HG02973 (cell line): ENCODE measurements around the gene FAM174B.

Experiments
- ATAC-seq: cut with Tn5 transposase; IDR thresholded peaks from one replicate; pipeline ENCODE4 v1.9.1; 2021; ENCODE audit warnings: moderate library complexity; ENCODE audit not compliant: unreplicated experiment

FAM174B gene

GRCh38 chr15:92665100-92665555 lies 9.6 kb upstream of the FAM174B start:
- no peak for ATAC-seq

- ATAC-seq = no peak
Observed at GRCh38 chr15:92664178-92664900, 8.8 kb upstream of the FAM174B start.

DNA sequence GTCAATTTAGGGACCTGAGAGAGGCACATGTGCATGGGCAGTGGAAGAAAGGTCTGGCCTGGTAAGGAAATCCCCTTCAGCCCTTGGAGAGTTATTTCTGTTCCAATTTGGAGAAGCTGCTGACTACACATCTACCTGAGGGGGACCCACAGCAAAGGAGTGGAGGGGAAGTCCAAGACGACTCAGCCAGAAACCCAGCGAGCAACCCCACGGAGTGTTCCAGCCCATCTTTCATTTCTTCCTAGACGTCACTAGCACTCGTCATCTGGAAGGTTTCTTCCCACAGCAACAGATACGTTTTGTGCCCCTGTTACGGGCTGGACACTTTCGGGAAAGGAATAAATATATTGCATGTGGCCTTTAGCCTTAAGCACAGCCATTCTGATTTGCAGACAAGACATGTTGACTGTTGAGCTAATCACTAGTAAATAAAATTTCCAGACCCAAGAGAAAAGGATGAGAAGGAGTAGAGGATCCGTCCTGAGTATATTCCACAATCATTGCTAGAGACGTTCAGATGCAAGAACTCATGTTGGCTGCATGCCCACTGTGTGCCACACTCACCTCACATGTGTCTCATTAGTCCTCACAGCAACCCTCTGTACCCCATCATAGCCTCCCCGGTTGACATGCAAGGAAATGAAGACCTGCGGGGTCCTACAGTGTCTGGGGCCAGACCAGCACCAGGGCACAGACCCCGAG lies 7.8 kb upstream of the FAM174B start:
- peak; percentile 75 for ATAC-seq

DNA sequence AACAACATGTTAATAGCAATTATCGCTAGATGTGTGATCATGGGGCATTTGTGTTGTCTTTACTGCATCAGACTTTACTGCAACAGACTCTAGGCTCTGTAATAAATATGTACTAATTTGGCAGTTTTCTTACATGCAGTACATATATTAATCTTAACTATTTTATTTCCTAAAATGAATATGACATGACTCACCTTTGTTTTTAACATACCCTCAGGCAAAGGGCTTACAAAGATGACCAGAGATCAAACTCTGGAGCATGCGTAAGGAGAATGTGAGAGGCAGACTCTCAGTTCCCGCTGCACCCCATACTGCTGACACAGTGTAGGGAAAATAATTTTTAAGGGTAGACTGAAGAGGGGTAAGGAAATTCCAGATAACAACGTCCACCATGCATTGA lies 7.2 kb upstream of the FAM174B start:
- peak; percentile 28 for ATAC-seq

- no peak for ATAC-seq
Observed at GRCh38 chr15:92661956-92662355, 6.4 kb upstream of the FAM174B start.

- no peak for ATAC-seq
Observed at GRCh38 chr15:92661069-92661468, 5.5 kb upstream of the FAM174B start.

- no peak for ATAC-seq
Observed at GRCh38 chr15:92657486-92657885, 1.9 kb upstream of the FAM174B start.

- no peak for ATAC-seq
Observed at GRCh38 chr15:92656089-92656488, 514 bp upstream of the FAM174B start.

GRCh38 chr15:92654662-92655061 lies 913 bp downstream of the FAM174B start:
- ATAC-seq = no peak

DNA sequence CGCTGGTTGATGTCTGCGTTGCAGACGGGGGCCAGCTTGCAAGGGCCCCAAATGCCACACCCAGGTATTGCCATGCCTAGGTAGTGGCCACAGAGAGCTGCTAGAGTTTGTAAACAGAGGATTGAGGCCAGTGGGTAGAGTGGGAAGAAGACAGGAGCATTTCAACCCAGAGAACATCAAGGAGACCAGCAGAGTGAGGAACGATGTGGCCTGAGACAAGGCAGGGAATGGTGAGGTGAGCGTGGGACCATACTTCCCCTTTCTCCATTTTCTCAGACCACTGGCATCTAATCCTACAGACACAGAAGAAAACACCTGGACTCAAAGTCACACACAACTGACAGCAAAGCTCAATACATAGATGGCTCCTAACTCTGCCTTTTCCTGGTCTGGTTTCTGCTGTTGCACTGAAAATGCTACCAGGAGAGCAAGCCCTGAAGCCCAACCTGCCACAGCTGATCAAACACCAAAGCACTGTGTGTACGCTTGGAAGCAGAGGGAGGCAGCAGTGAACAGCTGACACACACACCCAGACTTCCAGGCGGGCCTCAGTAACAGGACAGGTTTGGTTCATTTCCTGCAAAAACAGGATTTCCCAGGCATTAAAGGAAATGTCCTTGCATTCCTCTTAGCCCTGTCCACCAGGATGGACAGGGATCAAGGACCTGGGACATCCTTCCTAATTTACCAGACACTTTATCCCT lies 1.6 kb downstream of the FAM174B start:
- ATAC-seq = no peak

DNA sequence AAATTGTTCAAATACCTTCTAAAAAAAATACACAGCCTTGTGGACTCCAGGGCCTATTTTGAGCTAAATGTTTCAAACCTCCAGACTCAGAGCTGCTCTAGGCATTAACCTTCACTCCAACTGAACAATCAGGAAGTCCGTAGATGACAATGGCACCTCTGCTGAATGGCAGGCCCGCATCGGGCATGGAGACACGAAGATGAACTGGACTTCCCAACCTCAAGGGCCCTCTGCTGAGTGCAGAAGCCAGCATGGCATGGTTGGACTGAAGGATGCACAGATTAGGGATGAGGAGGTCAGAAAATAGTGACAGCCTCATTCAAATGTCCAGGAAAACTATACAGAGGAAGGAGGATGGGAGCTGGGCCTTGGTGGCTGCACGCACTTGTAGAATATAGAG lies 2.2 kb downstream of the FAM174B start:
- ATAC-seq = no peak

DNA sequence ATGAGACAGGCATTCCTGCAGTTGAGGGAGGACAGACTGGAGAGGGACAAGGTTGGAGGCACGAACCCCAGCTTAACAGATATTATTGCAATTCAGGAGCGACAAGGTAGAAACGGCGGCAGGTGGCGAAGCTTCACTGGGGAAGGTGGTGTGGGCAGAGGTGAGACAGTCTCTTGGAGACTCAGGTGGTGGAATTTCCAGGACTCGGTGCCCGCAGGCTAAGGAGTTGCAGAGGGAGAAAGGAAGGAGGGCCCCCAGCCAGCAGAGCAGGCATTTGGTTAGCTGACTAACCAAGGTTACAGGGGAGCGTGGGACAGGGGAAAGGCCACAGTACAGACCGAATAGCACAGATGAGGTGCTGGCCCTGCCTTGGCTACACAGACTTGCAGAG lies 3.0 kb downstream of the FAM174B start:
- no peak for ATAC-seq

DNA sequence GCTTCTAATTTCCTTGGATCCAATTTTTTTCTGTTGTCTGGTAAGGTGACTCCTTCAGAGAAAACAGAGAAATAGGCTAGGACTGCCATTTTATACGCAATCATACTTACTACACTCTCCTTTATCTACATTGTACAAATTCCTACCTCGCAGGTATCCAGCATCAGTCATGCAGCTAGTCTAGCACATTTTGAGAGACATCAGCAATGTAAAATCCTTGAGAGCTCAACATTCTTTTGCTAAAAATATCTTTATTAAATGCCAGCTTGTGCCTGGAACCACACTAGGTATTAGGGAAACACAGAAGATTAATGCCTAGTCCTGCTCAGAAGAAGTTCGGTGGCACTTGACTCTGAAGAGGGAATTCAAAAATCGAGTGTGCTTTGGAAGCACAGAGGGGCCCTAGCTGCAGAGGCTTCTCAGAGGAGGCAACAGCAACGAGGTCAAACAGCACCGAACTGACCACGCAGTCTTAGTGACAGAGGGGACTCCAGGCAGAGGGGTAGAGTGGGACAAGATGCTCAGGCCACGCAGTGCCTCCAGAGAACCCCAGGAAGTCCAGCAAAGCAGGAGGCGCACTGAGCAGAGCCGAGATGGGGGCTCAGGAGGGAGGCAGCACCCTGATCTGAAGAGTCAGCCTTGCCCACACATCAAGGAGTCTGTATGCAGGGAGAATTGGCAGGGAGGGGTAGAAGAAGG lies 3.5 kb downstream of the FAM174B start:
- ATAC-seq = no peak

GRCh38 chr15:92650966-92651365 lies 4.6 kb downstream of the FAM174B start:
- ATAC-seq = no peak

DNA sequence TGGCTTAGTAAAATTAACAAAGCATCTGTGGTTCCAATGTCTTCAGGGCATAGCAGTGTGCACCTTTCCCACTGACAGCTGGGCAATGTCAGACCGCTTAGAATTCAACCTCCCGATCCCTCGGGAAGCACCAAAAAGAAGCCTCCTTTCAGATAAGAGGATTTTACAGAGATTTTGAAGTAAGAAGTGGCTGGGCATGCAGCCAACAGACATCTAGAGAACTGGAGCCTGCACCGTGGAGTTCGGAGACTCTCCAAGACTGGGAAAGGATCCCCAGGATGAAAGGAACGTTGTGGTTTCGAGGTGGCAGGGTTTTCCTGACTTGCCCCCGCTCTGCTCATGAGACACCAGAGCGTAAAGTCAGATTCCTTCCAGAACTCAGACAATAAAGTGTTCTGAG lies 5.3 kb downstream of the FAM174B start:
- ATAC-seq = no peak

GRCh38 chr15:92648190-92648875 lies 7.2 kb downstream of the FAM174B start:
- ATAC-seq = no peak

GRCh38 chr15:92647467-92648163 lies 8.0 kb downstream of the FAM174B start:
- ATAC-seq = no peak

- ATAC-seq = no peak
Observed at GRCh38 chr15:92646216-92646615, 9.4 kb downstream of the FAM174B start.

DNA sequence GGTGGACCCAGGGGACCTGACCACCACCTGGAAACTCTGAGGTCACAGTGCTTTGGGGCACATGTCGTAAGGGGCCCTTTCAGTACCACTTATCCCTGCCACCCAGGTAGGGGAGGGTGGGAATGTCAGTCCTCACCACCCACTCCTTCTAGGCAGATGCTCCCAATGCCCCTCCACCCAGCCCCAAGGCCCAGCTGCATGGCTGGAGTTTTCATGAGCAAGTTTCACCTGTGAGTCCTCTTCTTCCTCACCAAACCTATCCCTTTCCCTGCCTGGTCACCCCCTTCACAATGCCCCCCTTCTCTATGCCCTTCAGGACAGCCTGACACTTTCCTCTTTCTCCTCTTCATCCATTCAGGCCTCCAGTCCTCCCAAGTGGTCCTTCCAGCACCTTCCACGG lies 9.8 kb downstream of the FAM174B start:
- ATAC-seq = no peak

DNA sequence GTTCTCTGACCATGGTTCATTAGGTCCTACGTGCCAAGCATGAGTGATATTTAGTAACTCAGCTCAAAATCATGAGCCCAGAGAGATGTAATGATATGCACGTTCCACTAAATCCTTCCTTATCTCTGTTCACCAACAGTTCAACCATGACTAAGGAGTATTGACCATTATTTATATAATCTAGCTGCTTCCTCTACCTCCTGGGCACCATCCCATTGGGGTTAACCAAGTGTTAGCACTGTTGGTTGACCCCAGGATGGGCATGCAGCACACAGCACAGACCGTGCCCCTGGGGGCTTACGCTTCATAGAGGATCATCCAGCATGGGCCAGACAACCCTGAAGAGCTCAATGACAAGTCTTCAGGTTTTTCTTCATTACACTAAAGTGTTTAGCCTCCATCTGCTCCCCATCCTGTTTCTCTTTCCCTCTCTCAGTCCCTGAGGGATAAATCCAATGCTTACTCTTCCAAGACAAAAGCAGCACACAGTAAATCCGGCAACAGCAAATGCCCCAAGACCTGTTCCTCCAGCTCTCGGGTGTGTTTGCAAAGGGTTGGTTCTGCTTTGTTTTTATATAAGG lies 10.4 kb downstream of the FAM174B start:
- ATAC-seq = no peak
